T follicular helper cell (primary cell): ENCODE data around the gene HDHD2.

Experiments used
- DNase-seq: peaks from one replicate; pipeline ENCODE4 v3.0.0-alpha.2; 2020; ENCODE audit warnings: low read depth

The HDHD2 gene

DNA sequence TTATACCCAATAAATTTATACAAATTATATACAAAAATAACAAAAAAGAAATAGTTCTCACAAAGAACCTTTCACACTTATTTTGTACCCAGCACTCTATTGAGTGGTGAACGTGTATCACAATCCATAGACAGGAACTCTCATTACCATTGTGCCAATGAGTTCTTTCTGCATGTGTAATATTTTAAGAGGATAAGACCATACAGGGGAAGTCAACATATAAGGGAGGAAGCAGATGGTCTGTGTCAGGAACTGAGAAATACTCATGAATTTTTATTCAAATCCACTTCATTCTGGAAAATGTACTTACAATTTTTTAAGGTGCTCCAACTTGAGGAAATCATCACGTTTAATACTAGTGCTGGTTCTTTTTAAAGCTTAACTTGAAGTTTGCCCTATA lies 87.8 kb downstream of the HDHD2 start:
- DNase-seq = no peak
